Astrocyte (in vitro differentiated cells and primary cell): ENCODE results near the gene USP36. TPM values are rescaled to one million over a fixed set of nuclear protein-coding genes. Genes with fewer than 3 reads are reported as not detected.

Experiments
- DNase-seq: peaks from one replicate; pipeline ENCODE4 v3.0.0-alpha.2; 2010; ENCODE audit warnings: low read depth
- FAIRE-seq: peaks from 2 replicates; lab custom pipeline; 2011; peaks lifted over from hg19 to GRCh38; lab: Jason Lieb, UNC
- H2AFZ ChIP-seq: 2 replicates; pipeline ENCODE4 v1.6.0; 2012; ENCODE audit warnings: low read depth, low read length, inconsistent platforms
- H3K27ac ChIP-seq: 2 replicates; pipeline ENCODE4 v1.5.1; 2011; ENCODE audit warnings: low read depth, low read length, inconsistent platforms
- H3K27me3 ChIP-seq: 2 replicates; pipeline ENCODE4 v1.6.0; 2011; ENCODE audit warnings: low read length, inconsistent platforms; ENCODE audit not compliant: insufficient read depth
- H3K36me3 ChIP-seq: 2 replicates; pipeline ENCODE4 v1.5.1; 2011; ENCODE audit warnings: low read length, inconsistent platforms; ENCODE audit not compliant: insufficient read depth
- H3K4me1 ChIP-seq: 2 replicates; pipeline ENCODE4 v1.5.1; 2011; ENCODE audit warnings: low read length, inconsistent platforms; ENCODE audit not compliant: insufficient read depth
- H3K4me2 ChIP-seq: 2 replicates; pipeline ENCODE4 v1.6.0; 2012; ENCODE audit warnings: low read length, inconsistent platforms
- H3K4me3 ChIP-seq: 2 replicates; pipeline ENCODE4 v1.5.1; 2011; ENCODE audit warnings: low read depth, mild to moderate bottlenecking, low read length, inconsistent platforms; ENCODE audit not compliant: insufficient read depth
- H3K79me2 ChIP-seq: 2 replicates; pipeline ENCODE4 v1.6.0; 2012; ENCODE audit warnings: mild to moderate bottlenecking, low read length, inconsistent platforms; ENCODE audit not compliant: insufficient read depth
- H3K9ac ChIP-seq: 2 replicates; pipeline ENCODE4 v1.6.0; 2012; ENCODE audit warnings: mild to moderate bottlenecking, low read length, inconsistent platforms
- H3K9me3 ChIP-seq: 2 replicates; pipeline ENCODE4 v1.5.1; 2012; ENCODE audit warnings: low read depth, mild to moderate bottlenecking, low read length, inconsistent platforms; ENCODE audit not compliant: insufficient read depth
- H4K20me1 ChIP-seq: 2 replicates; pipeline ENCODE4 v1.6.0; 2012; ENCODE audit warnings: low read length, inconsistent platforms; ENCODE audit not compliant: insufficient read depth
- H3K27ac Mint-ChIP-seq: one replicate; pipeline ENCODE4 v1.8.0; 2021; ENCODE audit warnings: mild to moderate bottlenecking, mixed read lengths; ENCODE audit not compliant: unreplicated experiment
- H3K27me3 Mint-ChIP-seq: one replicate; pipeline ENCODE4 v1.8.0; 2021; ENCODE audit warnings: low read depth, mixed read lengths; ENCODE audit not compliant: unreplicated experiment
- H3K36me3 Mint-ChIP-seq: one replicate; pipeline ENCODE4 v1.8.0; 2021; ENCODE audit warnings: low read depth, mixed read lengths; ENCODE audit not compliant: unreplicated experiment
- H3K4me1 Mint-ChIP-seq: one replicate; pipeline ENCODE4 v1.8.0; 2021; ENCODE audit warnings: low read depth, mixed read lengths; ENCODE audit not compliant: unreplicated experiment
- H3K4me3 Mint-ChIP-seq: one replicate; pipeline ENCODE4 v1.8.0; 2021; ENCODE audit warnings: mild to moderate bottlenecking, moderate library complexity, mixed read lengths; ENCODE audit not compliant: unreplicated experiment
- H3K9me3 Mint-ChIP-seq: one replicate; pipeline ENCODE4 v1.8.0; 2021; ENCODE audit warnings: mild to moderate bottlenecking, mixed read lengths; ENCODE audit not compliant: unreplicated experiment
- CTCF ChIP-seq: IDR thresholded peaks from 2 replicates; pipeline ENCODE4 v1.5.1; 2011; ENCODE audit warnings: low read depth, mild to moderate bottlenecking, inconsistent platforms, low read length, moderate library complexity; ENCODE audit not compliant: insufficient read depth
- EZH2 ChIP-seq: IDR thresholded peaks from 2 replicates; pipeline ENCODE4 v1.6.1; 2012; ENCODE audit warnings: mild to moderate bottlenecking, low read length, inconsistent platforms; ENCODE audit not compliant: insufficient read depth
- total RNA-seq: library from RNA; stranded (reverse); gene quantifications from 2 replicates; pipeline ENCODE4 v1.2.1, GENCODE V29; 2021

Gene USP36
- total RNA-seq, 1 donor from 2014 or later: 51.0 TPM

- no peak overlapping the region for H3K27ac ChIP-seq
- no peak for FAIRE-seq
Measured at GRCh38 chr17:78795861-78796516, 44.6 kb downstream of the USP36 start.

GRCh38 chr17:78794864-78795640 is 45.6 kb downstream of the USP36 start:
- no peak overlapping the region for H3K4me3 Mint-ChIP-seq

More at GRCh38 chr17:78795861-78796516, 44.6 kb downstream of the USP36 start:
- TF ChIP-seq CTCF (no peak), EZH2 (no peak)
- peaks cover 50% of the 10 kb centered on the region for H3K36me3 ChIP-seq
- no peak overlapping the region for H3K4me3 ChIP-seq
- H3K36me3 Mint-ChIP-seq: peaks cover 46% of the 10 kb centered on the region
- no peak overlapping the region for H3K9ac ChIP-seq
- H3K27ac Mint-ChIP-seq: no peak overlapping the region
- peaks cover 15% of the 10 kb centered on the region for H3K79me2 ChIP-seq
- H3K27me3 Mint-ChIP-seq: no peaks in the 10 kb centered on the region
- no peak for DNase-seq
- H3K9me3 ChIP-seq: no peaks in the 10 kb centered on the region
- no peak overlapping the region for H2AFZ ChIP-seq
- H3K9me3 Mint-ChIP-seq: no peaks in the 10 kb centered on the region
- peaks cover 12% of the 10 kb centered on the region for H3K4me1 Mint-ChIP-seq
- peaks cover 40% of the 10 kb centered on the region for H4K20me1 ChIP-seq
- no peak overlapping the region for H3K4me3 Mint-ChIP-seq
- H3K4me1 ChIP-seq: peaks cover 11% of the 10 kb centered on the region
- no peaks in the 10 kb centered on the region for H3K27me3 ChIP-seq
- H3K4me2 ChIP-seq: no peak overlapping the region

More at GRCh38 chr17:78794864-78795640, 45.6 kb downstream of the USP36 start:
- no peak for DNase-seq
- H3K4me2 ChIP-seq: no peak overlapping the region
- no peak for TF ChIP-seq EZH2
- TF ChIP-seq CTCF: no peak
- H2AFZ ChIP-seq: no peak overlapping the region
- H3K36me3 ChIP-seq: peaks cover 50% of the 10 kb centered on the region
- H3K4me3 ChIP-seq: no peak overlapping the region
- peaks cover 46% of the 10 kb centered on the region for H3K36me3 Mint-ChIP-seq
- no peak overlapping the region for H3K27ac ChIP-seq
- FAIRE-seq: no peak
- H3K9ac ChIP-seq: no peak overlapping the region
- peaks cover 33% of the 10 kb centered on the region for H4K20me1 ChIP-seq
- H3K9me3 ChIP-seq: no peaks in the 10 kb centered on the region
- H3K79me2 ChIP-seq: peaks cover 8% of the 10 kb centered on the region
- H3K4me1 Mint-ChIP-seq: peaks cover 12% of the 10 kb centered on the region
- H3K27me3 Mint-ChIP-seq: no peaks in the 10 kb centered on the region
- no peak overlapping the region for H3K27ac Mint-ChIP-seq
- H3K4me1 ChIP-seq: peaks cover 15% of the 10 kb centered on the region
- no peaks in the 10 kb centered on the region for H3K27me3 ChIP-seq
- no peaks in the 10 kb centered on the region for H3K9me3 Mint-ChIP-seq
